Ecto neural progenitor cell (in vitro differentiated cells): ENCODE measurements around the gene NKIRAS1.
A peak's percentile ranks its signal among the peaks of the same experiment; 100 is the strongest.
"Not testable (repeated sequence)": the region's sequence is repeated elsewhere in the genome, so short reads cannot be mapped to it uniquely, and the experiment has no call there.

Experiments used
- DNase-seq: peaks from one replicate; pipeline ENCODE4 v3.0.0-alpha.2; 2018; ENCODE audit warnings: low spot score

NKIRAS1 gene

GRCh38 chr3:23869977-23870662 lies 46.7 kb downstream of the NKIRAS1 start:
- DNase-seq = no peak

GRCh38 chr3:23867838-23868237 lies 49.0 kb downstream of the NKIRAS1 start:
- DNase-seq = no peak

- no peak for DNase-seq
Measured at GRCh38 chr3:23867400-23867799, 49.4 kb downstream of the NKIRAS1 start.

- peak; percentile 72 for DNase-seq
Measured at GRCh38 chr3:23865595-23866396, 51.0 kb downstream of the NKIRAS1 start.

- DNase-seq = no peak
Measured at GRCh38 chr3:23864931-23865330, 51.9 kb downstream of the NKIRAS1 start.

GRCh38 chr3:23863060-23863459 lies 53.7 kb downstream of the NKIRAS1 start:
- no peak for DNase-seq

GRCh38 chr3:23861689-23862088 lies 55.1 kb downstream of the NKIRAS1 start:
- DNase-seq = no peak

- DNase-seq = no peak
Measured at GRCh38 chr3:23859839-23860382, 56.9 kb downstream of the NKIRAS1 start.

- no peak for DNase-seq
Measured at GRCh38 chr3:23859012-23859743, 57.6 kb downstream of the NKIRAS1 start.

GRCh38 chr3:23856286-23856685 lies 60.5 kb downstream of the NKIRAS1 start:
- DNase-seq = no peak

- DNase-seq = not testable (repeated sequence)
Measured at GRCh38 chr3:23849462-23849861, 67.3 kb downstream of the NKIRAS1 start.

GRCh38 chr3:23845326-23846216 lies 71.2 kb downstream of the NKIRAS1 start:
- no peak for DNase-seq

- no peak for DNase-seq
Measured at GRCh38 chr3:23843869-23844268, 72.9 kb downstream of the NKIRAS1 start.
